ENCODE measurements around the gene CIT.
"Not testable (repeated sequence)": the region's sequence is repeated elsewhere in the genome, so short reads cannot be mapped to it uniquely, and the experiment has no call there.

The CIT gene

DNA sequence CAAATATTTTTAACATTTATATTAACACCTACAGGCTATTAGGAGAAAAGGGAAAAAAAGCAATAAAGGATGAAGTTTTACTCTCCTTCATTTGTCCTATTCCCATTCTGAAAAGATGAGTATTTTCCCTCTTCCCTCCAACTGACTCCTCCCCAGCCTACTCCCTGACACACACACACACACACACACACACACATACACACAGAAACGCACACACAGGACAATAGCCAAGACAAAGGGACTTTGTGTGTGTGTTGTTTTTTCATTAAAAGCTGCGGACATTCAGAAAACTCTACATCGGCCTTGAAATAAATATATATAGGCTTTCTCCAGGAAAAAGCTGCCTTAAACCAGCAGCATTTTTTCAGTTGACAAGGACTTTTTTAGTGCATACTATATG lies 134.4 kb downstream of the CIT start:
- DNase-seq (ENCODE audit: low spot score), result no peak

GRCh38 chr12:119740830-119741229 lies 136.3 kb downstream of the CIT start:
- no peak for DNase-seq (ENCODE audit: low spot score)

DNA sequence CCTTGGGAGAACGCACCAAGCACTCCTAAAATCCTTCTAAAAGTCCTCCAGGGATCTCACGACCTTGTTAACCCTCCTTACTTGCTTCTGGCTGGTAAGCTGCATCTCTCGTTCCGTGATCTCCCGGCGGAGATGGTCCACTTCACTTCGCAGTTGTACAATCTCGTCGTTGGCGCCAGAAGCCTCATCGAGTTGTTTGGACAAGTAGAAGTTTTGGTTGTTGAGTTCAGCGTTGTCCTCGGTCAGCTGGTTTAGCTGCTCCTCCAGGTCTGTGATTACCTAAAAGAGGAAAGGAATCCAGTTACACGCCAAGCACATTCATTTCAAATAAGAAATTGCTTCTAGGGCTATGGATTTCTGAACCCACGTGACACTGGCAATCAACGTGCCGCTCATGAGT lies 142.0 kb downstream of the CIT start:
- DNase-seq (ENCODE audit: low spot score), result no peak

GRCh38 chr12:119730381-119730780 lies 146.7 kb downstream of the CIT start:
- no peak for DNase-seq (ENCODE audit: low spot score)

- DNase-seq (ENCODE audit: low spot score), result no peak
Measured at GRCh38 chr12:119729871-119730270, 147.2 kb downstream of the CIT start.

GRCh38 chr12:119728444-119728745 lies 148.7 kb downstream of the CIT start:
- no peak for DNase-seq (ENCODE audit: low spot score)

- no peak for DNase-seq (ENCODE audit: low spot score)
Measured at GRCh38 chr12:119727600-119728443, 149.3 kb downstream of the CIT start.

DNA sequence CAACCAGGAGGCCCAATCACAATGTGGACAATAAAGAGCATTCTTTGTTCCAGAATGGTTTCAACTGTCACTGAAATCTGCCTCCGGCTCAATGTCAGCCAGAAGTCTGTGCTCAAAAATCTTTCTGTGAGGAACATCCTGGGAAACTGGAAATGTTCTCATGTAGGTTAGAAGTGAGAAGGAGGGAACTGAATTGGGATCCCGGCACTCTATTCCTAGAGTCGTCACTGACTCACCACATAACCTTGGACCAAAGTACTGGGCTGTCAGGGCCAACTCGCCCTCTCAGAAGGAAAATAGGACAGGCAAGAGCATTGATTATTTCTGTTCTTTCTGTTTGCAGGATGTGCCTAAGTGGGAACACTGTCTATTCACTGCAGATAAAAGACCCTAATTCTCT lies 151.6 kb downstream of the CIT start:
- no peak for DNase-seq (ENCODE audit: low spot score)

- DNase-seq (ENCODE audit: low spot score), result no peak
Measured at GRCh38 chr12:119721306-119721705, 155.8 kb downstream of the CIT start.

DNA sequence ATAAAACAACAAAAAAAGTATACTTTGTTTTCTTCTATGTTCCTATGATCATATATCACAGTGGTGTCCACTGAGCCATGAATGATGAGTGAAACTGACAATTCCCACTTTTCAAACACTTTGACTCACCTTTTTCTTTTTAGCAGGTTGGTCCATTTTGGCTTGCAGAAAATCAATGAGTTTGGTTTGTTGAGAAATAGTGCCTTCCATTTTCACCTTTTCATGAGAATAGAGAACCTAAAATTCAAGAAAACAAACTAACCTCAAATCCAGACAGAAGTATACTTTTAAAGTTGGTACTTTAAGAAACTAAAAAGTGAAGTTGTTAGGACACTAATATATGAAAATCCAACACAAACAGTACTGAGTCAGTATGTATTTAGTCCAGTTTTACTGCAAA lies 156.8 kb downstream of the CIT start:
- DNase-seq (ENCODE audit: low spot score), result no peak

- DNase-seq (ENCODE audit: low spot score), result no peak
Measured at GRCh38 chr12:119718141-119718540, 159.0 kb downstream of the CIT start.

- no peak for DNase-seq (ENCODE audit: low spot score)
Measured at GRCh38 chr12:119715268-119715620, 161.9 kb downstream of the CIT start.

- DNase-seq (ENCODE audit: low spot score), result no peak
Measured at GRCh38 chr12:119714614-119715267, 162.4 kb downstream of the CIT start.

GRCh38 chr12:119713551-119714031 lies 163.5 kb downstream of the CIT start:
- DNase-seq (ENCODE audit: low spot score), result no peak

DNA sequence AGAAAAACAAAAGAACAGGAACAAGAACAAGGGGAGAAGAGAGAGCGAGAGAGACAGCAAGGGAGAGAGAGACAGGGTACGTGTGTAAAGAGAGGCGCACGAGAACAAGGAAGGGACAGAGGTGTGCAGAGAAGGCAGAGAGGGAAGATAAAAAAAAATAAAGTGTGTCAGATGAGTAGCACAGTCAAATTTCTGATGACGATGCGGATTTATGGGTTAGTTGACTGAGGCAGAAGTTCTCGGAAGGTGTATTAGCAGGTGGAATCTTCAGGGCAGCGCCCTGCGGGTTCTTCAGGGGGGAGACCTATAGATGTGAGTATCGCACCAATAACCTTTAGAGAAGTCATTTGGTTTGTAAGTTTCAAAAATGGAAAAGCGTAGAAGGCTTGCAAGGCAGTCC lies 164.4 kb downstream of the CIT start:
- DNase-seq (ENCODE audit: low spot score), result no peak

DNA sequence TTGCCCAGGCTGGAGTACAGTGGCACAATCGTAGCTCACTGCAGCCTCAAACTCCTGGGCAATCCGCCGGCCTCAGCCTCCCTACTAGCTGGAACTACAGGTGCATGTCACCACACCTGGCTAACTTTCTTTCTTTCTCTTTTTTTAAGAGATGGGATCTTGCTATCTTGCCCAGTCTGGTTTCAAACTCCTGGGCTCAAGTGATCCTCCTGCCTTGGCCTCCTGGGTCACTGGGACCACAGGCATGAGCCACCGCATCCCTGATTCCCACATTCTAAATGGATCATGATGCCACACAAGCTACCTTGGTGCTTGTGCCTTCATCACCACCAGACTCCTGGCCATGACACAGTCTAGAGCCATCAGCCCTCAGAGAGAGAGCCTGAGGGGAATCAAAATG lies 165.4 kb downstream of the CIT start:
- DNase-seq (ENCODE audit: low spot score), result no peak

DNA sequence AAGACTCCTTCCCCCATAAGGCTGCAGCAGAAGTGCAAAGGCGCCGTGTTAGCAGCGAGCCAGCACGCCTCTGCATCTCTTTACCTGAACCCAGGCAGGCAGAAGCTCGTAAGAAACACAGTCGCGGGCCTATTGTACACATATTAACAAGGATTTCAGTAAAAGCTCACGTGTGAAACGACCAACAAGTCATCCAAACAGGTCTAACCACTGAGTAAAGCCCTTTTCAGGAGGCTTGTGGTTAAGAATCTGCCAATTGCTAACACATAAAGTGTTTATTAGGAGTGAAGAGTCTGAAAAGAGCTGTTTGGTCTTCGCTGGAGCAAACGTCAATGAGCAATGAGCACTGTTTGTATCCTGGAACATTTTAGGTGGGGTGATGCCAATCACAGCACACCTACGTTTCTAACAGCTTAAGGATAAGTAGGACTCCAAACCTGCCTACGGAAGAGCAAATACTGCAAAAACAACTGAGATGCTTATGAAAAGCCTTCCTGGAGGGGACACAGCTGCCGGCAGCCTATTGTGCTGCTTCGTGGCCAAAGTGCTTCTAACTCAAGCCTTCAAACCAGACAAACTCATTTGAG lies 166.1 kb downstream of the CIT start:
- DNase-seq (ENCODE audit: low spot score), result no peak

GRCh38 chr12:119710374-119710964 lies 166.7 kb downstream of the CIT start:
- no peak for DNase-seq (ENCODE audit: low spot score)

DNA sequence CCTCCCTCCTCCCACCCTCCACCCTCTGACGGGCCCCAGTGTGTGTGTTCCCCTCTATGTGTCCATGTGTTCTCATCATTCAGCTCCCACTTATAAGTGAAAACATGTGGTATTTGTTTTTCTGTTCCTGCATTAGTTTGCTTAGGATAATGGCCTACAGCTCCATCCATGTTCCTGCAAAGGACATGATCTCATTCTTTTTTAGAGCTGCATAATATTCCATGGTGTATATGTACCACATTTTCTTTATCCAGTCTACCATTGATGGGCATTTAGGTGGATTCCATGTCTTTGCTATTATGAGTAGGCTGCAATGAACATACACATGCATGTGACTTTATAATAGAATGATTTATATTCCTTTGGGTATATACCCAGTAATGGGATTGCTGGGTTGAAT lies 170.7 kb downstream of the CIT start:
- DNase-seq (ENCODE audit: low spot score), result not testable (repeated sequence)

DNA sequence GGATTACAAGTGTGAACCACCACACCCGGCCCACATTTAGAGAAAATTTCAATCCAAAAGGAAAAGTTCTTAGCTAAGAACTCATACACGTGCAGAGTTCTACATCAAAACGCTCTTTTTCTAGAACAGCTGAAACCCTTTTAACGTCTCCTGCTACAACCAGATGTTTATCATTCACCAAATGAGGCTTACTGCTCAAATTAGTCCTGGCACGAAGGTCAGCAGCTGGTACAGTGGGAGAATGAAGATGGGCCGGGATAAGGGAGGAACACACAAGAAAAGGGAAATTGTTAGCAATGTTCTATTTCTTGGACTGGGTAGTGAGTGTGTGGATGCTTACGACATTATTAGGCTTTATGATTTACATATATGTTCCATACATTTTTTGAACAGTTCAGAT lies 171.9 kb downstream of the CIT start:
- DNase-seq (ENCODE audit: low spot score), result no peak

- DNase-seq (ENCODE audit: low spot score), result peak; percentile 19
Measured at GRCh38 chr12:119704065-119704747, 172.9 kb downstream of the CIT start.

GRCh38 chr12:119700078-119700477 lies 177.0 kb downstream of the CIT start:
- no peak for DNase-seq (ENCODE audit: low spot score)

Data from AG08396 (cell line).